NCI-H82 (cell line): ENCODE measurements around the gene IFNA4.
"Not testable (repeated sequence)": the region's sequence is repeated elsewhere in the genome, so short reads cannot be mapped to it uniquely, and the experiment has no call there.

Source experiments
- DNase-seq: peaks from one replicate; lab custom pipeline; 2025; lab: John Stamatoyannopoulos, UW

The IFNA4 gene

GRCh38 chr9:21187487-21187886 is at the start of gene IFNA4:
Gene IFNA4, minus strand, starts transcription at chr9:21187587. Its CDS starts 56 bp downstream, at chr9:21187531.
- not testable (repeated sequence) for DNase-seq

DNA sequence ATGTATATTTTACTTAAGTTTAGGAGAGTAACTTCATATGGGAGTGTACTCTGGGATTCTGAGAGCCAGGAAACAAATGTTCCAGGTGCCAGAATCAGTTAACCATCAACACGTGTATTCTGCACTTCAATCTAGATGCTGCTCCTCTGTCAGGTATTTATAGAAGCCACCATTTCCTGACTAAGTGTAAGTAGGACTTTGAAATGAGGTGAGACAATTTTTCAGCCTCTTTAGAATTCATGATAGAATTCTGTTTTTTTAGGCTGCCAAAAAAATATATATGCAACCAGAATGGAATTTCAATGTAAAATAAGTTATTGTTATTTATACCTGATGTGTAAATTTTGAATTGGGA is 49.0 kb upstream of the IFNA4 start:
- not testable (repeated sequence) for DNase-seq

GRCh38 chr9:21235468-21236359 is 48.3 kb upstream of the IFNA4 start:
- peak; percentile 59 for DNase-seq

DNA sequence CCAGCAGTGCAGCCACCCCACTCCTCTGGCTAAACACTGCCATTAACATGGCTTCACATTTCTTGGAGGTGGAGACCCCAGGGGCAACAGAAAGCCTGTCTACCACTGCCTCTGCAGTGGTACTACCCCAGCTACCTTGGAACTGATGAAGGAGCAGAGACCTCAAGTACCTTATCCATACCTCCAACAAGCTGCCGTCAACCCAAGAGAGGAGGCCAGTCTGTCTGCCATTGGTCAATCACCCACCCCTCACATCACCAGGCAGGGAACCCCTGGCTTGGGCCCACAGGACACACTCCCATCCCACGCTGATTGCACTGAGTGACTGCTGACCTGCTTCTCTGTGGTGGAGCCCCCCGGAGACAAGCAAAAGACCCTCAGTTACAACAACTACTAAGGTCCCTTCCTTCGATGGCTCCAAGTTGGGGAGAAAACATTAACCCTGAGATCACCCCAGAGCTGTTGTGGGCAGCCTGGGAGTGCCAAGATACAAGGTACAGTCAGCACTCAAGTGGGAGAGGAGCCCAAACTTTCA is 46.8 kb upstream of the IFNA4 start:
- no peak for DNase-seq

DNA sequence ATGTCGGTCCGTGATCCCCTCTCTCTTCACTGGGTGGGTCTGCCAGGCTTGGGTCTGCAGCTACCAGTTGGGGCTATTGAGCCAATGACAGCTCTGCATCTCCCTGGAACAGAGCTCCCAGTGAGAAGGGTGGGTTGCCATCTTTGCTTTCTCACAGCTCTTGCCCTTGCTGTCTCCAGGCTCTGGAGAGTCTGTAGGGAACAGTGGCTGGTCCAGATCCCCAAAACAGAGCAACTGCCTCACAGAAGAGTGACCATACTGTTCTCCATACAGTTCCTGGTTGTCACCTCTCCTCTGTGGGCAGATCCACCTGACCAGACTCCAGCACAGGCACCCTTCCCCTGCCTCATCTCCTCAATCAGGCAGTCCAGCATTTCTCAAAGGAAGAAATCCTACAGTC is 45.9 kb upstream of the IFNA4 start:
- no peak for DNase-seq

- no peak for DNase-seq
Observed at GRCh38 chr9:21228122-21228521, 40.7 kb upstream of the IFNA4 start, which contains the start of gene IFNA17. Gene IFNA17, minus strand, starts transcription at chr9:21228222. Its CDS starts 49 bp downstream, at chr9:21228173.

DNA sequence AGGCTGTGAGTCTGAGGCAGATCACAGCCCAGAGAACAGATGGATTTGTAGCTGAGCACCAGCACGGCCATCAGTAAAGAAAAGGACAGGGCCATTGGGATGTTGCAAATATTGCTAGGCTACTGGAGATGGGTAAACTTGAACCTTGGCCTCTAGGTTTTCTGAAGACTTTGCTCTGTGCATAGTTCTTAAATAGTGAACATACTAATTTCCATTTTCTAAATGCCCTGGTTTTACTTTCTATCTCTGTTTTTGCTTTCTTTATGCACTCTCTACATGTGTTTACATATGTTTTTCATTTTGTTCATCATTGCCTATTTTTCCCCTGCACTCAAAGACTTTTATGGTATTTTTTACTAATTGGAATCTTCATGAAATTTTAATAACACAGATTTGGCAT is 29.8 kb upstream of the IFNA4 start, which contains the start of gene IFNA16:
Gene IFNA16, minus strand, starts transcription at position 101 of the 400 bp plus-strand sequence. Its CDS starts 6 bp downstream, at position 95.
- DNase-seq = not testable (repeated sequence)

DNA sequence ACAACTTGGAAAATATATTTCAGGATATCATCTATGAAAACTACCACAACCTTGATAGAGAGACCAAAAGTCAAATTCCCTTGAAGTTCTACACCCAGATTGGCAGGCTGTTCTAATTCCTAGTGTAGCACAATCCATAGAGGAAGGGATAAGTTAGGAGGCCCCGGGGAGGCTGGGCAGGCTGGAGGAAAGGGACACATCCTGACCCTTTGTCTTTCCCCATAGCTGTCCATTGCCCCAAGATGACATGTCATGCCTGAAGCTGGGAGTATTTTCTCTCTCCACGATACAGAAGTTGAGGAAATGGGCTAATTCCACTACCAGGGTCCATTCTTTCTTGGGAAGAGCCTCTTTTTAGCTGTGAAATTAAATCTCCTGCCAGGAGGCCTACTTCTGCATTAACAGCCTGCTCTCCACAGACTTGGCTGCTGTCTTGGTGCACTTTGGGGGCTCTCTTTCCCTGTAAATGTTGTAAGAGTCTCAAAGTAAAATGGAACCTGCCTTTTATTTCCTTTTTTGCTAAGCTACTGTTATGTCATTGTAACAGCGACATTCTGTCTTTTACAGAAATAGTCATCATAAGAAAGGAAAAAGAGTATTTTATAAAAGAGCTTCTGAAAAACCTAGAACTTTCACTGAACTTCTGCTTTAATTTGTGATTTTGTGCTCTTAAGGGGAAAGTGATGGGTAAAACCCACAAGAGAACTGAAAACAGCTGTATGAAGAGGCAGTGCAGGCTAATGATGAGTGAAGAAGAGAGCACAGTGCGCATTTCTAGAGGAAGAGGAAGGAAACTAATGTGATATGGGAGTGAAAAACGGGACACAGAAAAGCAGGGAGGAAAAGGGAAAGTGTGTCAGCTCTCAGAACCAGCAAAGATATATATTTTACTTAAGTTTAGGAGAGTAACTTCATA is 26.3 kb upstream of the IFNA4 start:
- DNase-seq = peak; percentile 10

- not testable (repeated sequence) for DNase-seq
Observed at GRCh38 chr9:21212160-21212559, 24.8 kb upstream of the IFNA4 start.

DNA sequence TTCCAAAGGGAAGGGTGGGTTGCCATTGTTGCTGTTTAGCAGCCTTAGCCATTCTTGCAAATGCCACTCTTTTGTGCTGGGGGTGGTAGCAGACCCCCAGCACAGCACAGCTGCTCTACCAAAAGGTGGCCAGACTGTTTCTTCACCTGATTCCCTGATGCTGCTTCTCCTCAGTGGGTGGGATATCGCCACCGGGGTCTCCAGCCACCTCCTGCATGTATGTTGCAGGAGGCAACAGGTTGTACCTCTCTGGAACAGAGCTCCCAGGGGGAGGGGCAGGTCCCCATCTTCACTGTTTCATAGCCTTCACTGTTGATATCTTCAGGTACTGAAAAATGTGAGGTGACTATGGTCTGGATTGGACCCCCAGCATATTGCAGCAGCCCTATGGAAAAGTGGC is 23.4 kb upstream of the IFNA4 start:
- not testable (repeated sequence) for DNase-seq

DNA sequence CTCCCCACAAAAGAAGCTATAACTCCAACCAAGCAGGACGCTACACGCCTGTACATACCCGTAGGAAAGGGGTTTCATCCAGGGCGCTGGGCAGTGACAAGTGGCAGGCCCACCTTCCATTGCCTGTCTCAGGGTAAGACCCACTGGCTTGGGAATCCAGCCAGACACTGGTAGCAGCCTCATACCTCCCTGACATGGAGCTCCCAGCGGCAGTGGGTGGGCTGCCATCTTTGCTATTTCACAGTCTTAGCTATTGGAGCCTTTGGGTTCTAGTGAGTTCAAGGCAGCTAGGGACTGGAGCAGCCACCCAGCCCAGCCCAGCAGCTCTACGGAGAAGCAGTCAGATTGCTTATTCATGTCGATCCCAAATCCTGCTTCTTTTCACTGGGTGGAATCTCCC is 22.9 kb upstream of the IFNA4 start:
- no peak for DNase-seq

DNA sequence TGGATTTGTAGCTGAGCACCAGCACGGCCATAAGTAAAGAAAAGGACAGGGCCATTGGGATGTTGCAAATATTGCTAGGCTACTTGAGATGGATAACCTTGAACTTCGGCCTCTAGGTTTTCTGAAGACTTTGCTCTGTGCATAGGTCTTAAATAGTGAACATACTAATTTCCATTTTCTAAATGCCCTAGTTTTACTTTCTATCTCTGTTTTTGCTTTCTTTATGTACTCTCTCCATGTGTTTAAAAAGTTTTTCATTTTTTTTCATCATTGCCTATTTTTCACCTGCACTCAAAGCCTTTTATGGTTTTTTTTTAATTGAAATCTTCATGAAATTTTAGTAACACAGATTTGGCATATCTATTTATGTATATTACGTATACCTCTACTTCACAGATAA is 19.7 kb upstream of the IFNA4 start, which contains the start of gene IFNA10:
Gene IFNA10, minus strand, starts transcription at position 101 of the 400 bp plus-strand sequence. Its CDS starts 46 bp downstream, at position 55.
- DNase-seq = not testable (repeated sequence)

DNA sequence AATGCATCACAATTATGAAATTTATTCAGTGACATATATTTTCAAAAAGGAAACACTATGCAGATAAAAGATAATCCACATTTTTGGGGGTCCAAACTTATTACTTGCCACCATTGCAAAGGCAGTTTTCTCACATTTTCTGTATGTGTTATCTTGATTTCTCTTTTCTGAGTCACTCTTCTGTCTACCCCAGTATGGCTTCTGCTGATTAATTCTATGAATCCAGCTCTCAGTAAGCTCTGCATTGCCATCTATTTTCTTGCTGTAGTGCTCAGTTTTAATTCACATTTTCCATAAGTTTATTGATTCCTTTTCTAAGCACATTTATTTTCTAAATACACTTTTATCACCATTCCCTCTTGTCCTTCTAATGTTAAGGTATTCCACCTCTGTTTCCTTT is 17.8 kb upstream of the IFNA4 start:
- DNase-seq = no peak

DNA sequence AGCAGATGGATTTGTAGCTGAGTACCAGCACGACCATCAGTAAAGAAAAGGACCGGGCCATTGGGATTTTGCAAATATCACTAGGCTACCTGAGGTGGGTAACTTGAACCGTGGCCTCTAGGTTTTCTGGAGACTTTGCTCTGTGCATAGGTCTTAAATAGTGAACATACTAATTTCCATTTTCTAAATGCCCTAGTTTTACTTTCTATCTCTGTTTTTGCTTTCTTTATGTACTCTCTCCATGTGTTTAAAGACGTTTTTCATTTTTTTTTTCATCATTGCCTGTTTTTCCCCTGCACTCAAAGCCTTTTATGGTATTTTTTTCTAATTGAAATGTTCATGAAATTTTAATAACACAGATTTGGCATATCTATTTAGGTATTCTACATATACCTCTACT is 14.7 kb upstream of the IFNA4 start, which contains the start of gene IFNA7:
Gene IFNA7, minus strand, starts transcription at position 101 of the 400 bp plus-strand sequence. Its CDS starts 40 bp downstream, at position 61.
- not testable (repeated sequence) for DNase-seq

- peak; percentile 34 for DNase-seq
Observed at GRCh38 chr9:21194867-21195776, 7.7 kb upstream of the IFNA4 start.

- peak; percentile 8 for DNase-seq
Observed at GRCh38 chr9:21182810-21183736, 4.3 kb downstream of the IFNA4 start.

DNA sequence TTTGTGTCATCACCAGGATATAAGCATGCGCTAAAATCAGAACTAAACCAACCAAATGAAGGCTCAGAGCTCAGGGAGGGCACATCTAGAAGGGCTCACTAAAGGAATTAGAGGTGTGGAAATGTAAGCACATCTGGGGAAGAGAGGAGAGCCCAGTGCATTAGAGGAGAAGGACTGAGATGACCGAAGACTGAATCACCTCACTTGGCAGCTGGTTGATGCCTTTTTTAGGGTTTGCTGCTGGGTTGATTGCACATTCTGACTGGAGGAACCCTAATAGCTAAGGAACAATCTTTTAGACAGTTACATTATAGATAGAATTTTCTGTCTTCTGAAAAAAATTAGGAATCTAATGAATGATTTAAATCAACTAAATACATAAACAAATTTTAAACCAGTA is 12.7 kb downstream of the IFNA4 start:
- no peak for DNase-seq

DNA sequence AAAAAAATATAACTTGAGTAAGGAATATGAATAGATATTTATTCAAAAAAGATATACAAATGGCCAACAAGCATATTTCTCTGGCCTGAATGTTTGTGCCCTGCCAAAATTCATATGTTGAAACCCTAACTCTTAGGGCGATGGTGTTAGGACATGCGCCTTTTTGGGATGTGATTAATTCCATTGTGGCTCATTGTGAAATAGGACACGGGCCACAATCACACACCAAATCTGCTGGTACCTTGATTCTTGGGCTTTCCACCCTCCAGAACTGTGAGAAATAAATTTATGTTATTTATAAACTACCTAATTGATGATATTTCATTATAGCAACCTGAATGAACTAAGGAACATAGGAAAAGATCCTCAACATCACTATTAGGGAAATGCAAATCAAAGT is 15.2 kb downstream of the IFNA4 start:
- no peak for DNase-seq

- no peak for DNase-seq
Observed at GRCh38 chr9:21171351-21171750, 16.0 kb downstream of the IFNA4 start.

DNA sequence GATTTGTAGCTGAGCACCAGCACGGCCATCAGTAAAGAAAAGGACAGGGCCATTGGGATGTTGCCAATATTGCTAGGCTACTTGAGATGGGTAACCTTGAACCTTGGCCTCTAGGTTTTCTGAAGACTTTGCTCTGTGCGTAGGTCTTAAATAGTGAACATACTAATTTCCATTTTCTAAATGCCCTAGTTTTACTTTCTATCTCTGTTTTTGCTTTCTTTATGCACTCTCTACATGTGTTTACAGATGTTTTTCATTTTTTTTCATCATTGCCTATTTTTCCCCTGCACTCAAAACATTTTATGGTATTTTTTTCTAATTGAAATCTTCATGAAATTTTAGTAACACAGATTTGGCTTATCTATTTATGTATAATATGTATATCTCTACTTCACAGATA is 20.8 kb downstream of the IFNA4 start, which contains the start of gene IFNA21:
Gene IFNA21, minus strand, starts transcription at position 101 of the 400 bp plus-strand sequence. Its CDS starts 48 bp downstream, at position 53.
- not testable (repeated sequence) for DNase-seq
